Neural progenitor cell (in vitro differentiated cells): ENCODE measurements around the gene C6orf89. TPM values are rescaled to one million over a fixed set of nuclear protein-coding genes. Genes with fewer than 3 reads are reported as not detected.

Experiments
- DNase-seq: peaks from one replicate; pipeline ENCODE4 v3.0.0-alpha.2; 2016; ENCODE audit warnings: low spot score
- H2AFZ ChIP-seq: fragments of 200-600 bp; sonication (generic); replicated peaks from 2 replicates; pipeline ENCODE4 v1.6.1; 2016; ENCODE audit warnings: antibody characterized with exemption
- H3F3A ChIP-seq: fragments of 200-600 bp; sonication (generic); 2 replicates; pipeline ENCODE4 v1.6.1; 2016; ENCODE audit warnings: antibody characterized with exemption, low read depth
- H3K27ac ChIP-seq: fragments of 200-600 bp; sonication (generic); 2 replicates; pipeline ENCODE4 v1.5.1; 2016; ENCODE audit warnings: mild to moderate bottlenecking
- H3K27me3 ChIP-seq: fragments of 200-600 bp; sonication (generic); 2 replicates; pipeline ENCODE4 v1.6.1; 2016; ENCODE audit warnings: mild to moderate bottlenecking, moderate library complexity
- H3K36me3 ChIP-seq: fragments of 200-600 bp; sonication (generic); 2 replicates; pipeline ENCODE4 v1.5.1; 2016
- H3K4me1 ChIP-seq: fragments of 200-600 bp; sonication (generic); 2 replicates; pipeline ENCODE4 v1.6.1; 2016; ENCODE audit warnings: mixed run types
- H3K4me2 ChIP-seq: fragments of 200-600 bp; sonication (generic); 2 replicates; pipeline ENCODE4 v1.6.1; 2016
- H3K4me3 ChIP-seq: fragments of 200-600 bp; sonication (generic); 2 replicates; pipeline ENCODE4 v1.5.1; 2016
- H3K79me2 ChIP-seq: fragments of 200-600 bp; sonication (generic); 2 replicates; pipeline ENCODE4 v1.6.1; 2016; ENCODE audit warnings: low read depth
- H3K9ac ChIP-seq: fragments of 200-600 bp; sonication (generic); 2 replicates; pipeline ENCODE4 v1.6.1; 2016
- H3K9me3 ChIP-seq: fragments of 200-600 bp; sonication (generic); 2 replicates; pipeline ENCODE4 v1.5.1; 2016; ENCODE audit warnings: low read depth
- H4K20me1 ChIP-seq: fragments of 200-600 bp; sonication (generic); 2 replicates; pipeline ENCODE4 v1.6.1; 2016; ENCODE audit warnings: low read depth
- H3K27ac Mint-ChIP-seq: 3 replicates; pipeline ENCODE4 v1.8.0; 2021; ENCODE audit warnings: mixed read lengths
- H3K27me3 Mint-ChIP-seq: 2 replicates; pipeline ENCODE4 v1.8.0; 2022; ENCODE audit warnings: low read depth, mild to moderate bottlenecking, inconsistent platforms, moderate library complexity, mixed read lengths; ENCODE audit not compliant: insufficient read depth
- H3K36me3 Mint-ChIP-seq: 3 replicates; pipeline ENCODE4 v1.8.0; 2021; ENCODE audit warnings: mixed read lengths
- H3K4me1 Mint-ChIP-seq: 3 replicates; pipeline ENCODE4 v1.8.0; 2021; ENCODE audit warnings: mixed read lengths
- H3K4me3 Mint-ChIP-seq: 3 replicates; pipeline ENCODE4 v1.8.0; 2021; ENCODE audit warnings: mild to moderate bottlenecking, moderate library complexity, mixed read lengths
- H3K9me3 Mint-ChIP-seq: 3 replicates; pipeline ENCODE4 v1.8.0; 2020; ENCODE audit warnings: mixed read lengths
- EZH2 ChIP-seq: fragments of 200-600 bp; sonication (generic); IDR thresholded peaks from 2 replicates; pipeline ENCODE4 v1.6.1; 2017; ENCODE audit warnings: antibody characterized with exemption, mild to moderate bottlenecking, moderate library complexity
- EZH2phosphoT487 ChIP-seq: fragments of 200-600 bp; sonication (generic); IDR thresholded peaks from 2 replicates; pipeline ENCODE4 v1.6.1; 2017; ENCODE audit warnings: antibody characterized with exemption
- total RNA-seq: library from RNA; depleted of rRNA; stranded (reverse); fragments of >200 nt; gene quantifications from 2 replicates; pipeline ENCODE4 v1.2.3, GENCODE V29; 2015; ENCODE audit warnings: low replicate concordance
- TF ChIP-seq, protein P1 (sequence below): fragments of 200-600 bp; sonication (generic); IDR thresholded peaks from 2 replicates; pipeline ENCODE4 v1.5.1; 2017; ENCODE audit warnings: antibody characterized with exemption, mild to moderate bottlenecking

The C6orf89 gene
- total RNA-seq, 1 donor from 2014 or later, result 21.2 TPM

GRCh38 chr6:36934901-36935300, 49.1 kb downstream of the C6orf89 start:
- Histone ChIP-seq H3K27me3 (no peaks in the 10 kb centered on the region), H3K4me3 (no peak overlapping the region), H3K9ac (no peak overlapping the region), H3K4me2 (no peak overlapping the region), H3K36me3 (no peaks in the 10 kb centered on the region), H3K79me2 (no peaks in the 10 kb centered on the region), H3K4me1 (no peaks in the 10 kb centered on the region), H4K20me1 (no peaks in the 10 kb centered on the region), H3K27ac (no peak overlapping the region), H3K9me3 (no peaks in the 10 kb centered on the region), H3F3A (no peaks in the 10 kb centered on the region), H2AFZ (no peak overlapping the region)
- no peaks in the 10 kb centered on the region for H3K36me3 Mint-ChIP-seq
- no peaks in the 10 kb centered on the region for H3K4me1 Mint-ChIP-seq
- no peak overlapping the region for H3K27ac Mint-ChIP-seq
- peaks cover 4% of the 10 kb centered on the region for H3K27me3 Mint-ChIP-seq
- DNase-seq, result no peak
- H3K9me3 Mint-ChIP-seq, result peaks cover under 1% of the 10 kb centered on the region
- no peak for TF ChIP-seq EZH2
- TF ChIP-seq, protein P1, sequence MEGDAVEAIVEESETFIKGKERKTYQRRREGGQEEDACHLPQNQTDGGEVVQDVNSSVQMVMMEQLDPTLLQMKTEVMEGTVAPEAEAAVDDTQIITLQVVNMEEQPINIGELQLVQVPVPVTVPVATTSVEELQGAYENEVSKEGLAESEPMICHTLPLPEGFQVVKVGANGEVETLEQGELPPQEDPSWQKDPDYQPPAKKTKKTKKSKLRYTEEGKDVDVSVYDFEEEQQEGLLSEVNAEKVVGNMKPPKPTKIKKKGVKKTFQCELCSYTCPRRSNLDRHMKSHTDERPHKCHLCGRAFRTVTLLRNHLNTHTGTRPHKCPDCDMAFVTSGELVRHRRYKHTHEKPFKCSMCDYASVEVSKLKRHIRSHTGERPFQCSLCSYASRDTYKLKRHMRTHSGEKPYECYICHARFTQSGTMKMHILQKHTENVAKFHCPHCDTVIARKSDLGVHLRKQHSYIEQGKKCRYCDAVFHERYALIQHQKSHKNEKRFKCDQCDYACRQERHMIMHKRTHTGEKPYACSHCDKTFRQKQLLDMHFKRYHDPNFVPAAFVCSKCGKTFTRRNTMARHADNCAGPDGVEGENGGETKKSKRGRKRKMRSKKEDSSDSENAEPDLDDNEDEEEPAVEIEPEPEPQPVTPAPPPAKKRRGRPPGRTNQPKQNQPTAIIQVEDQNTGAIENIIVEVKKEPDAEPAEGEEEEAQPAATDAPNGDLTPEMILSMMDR, result no peak
- no peak for TF ChIP-seq EZH2phosphoT487
- H3K4me3 Mint-ChIP-seq, result no peak overlapping the region

DNA sequence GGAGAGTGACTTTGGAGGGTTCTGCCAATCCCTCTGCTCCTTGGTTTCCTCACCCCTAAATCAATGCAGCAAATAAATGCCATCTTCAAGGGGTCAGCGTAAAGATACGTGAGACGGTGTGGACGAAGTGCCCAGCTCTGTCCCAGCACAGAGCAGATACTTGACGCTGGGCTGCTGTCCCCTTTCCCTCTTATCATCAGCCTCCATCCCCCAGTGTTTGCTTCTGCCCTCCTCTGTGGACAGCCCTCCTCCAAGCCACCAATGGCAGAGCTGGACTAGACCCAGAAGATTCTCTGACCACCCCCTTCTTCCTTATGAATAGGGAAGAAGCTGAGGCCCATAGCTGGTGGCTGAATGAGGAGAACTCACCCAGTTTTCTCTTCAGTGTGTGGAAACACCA, 51.1 kb downstream of the C6orf89 start:
- Histone ChIP-seq H3K79me2 (no peaks in the 10 kb centered on the region), H3K9me3 (no peaks in the 10 kb centered on the region), H3K4me1 (no peaks in the 10 kb centered on the region), H3K36me3 (no peaks in the 10 kb centered on the region), H3K4me2 (no peak overlapping the region), H3K4me3 (no peak overlapping the region), H3K27me3 (no peaks in the 10 kb centered on the region), H3K27ac (no peak overlapping the region), H4K20me1 (no peaks in the 10 kb centered on the region), H3K9ac (no peak overlapping the region), H3F3A (no peaks in the 10 kb centered on the region), H2AFZ (no peak overlapping the region)
- Mint-ChIP-seq H3K4me1 (peaks cover 2% of the 10 kb centered on the region), H3K27ac (no peak overlapping the region), H3K27me3 (peaks cover 6% of the 10 kb centered on the region), H3K4me3 (no peak overlapping the region), H3K36me3 (peaks cover 2% of the 10 kb centered on the region), H3K9me3 (peaks cover 10% of the 10 kb centered on the region)
- TF ChIP-seq EZH2 (no peak), EZH2phosphoT487 (no peak)
- TF ChIP-seq, protein P1, result no peak
- DNase-seq, result no peak

- H3K9ac ChIP-seq, result no peak overlapping the region
- H2AFZ ChIP-seq, result no peak overlapping the region
- H3K36me3 Mint-ChIP-seq, result peaks cover 2% of the 10 kb centered on the region
- no peak overlapping the region for H3K27ac ChIP-seq
- H3K4me2 ChIP-seq, result no peak overlapping the region
- H3F3A ChIP-seq, result no peaks in the 10 kb centered on the region
- no peaks in the 10 kb centered on the region for H3K36me3 ChIP-seq
- H3K79me2 ChIP-seq, result no peaks in the 10 kb centered on the region
- no peak overlapping the region for H3K4me3 Mint-ChIP-seq
- no peaks in the 10 kb centered on the region for H4K20me1 ChIP-seq
- H3K27me3 ChIP-seq, result no peaks in the 10 kb centered on the region
- no peak overlapping the region for H3K27ac Mint-ChIP-seq
- H3K27me3 Mint-ChIP-seq, result peaks cover 7% of the 10 kb centered on the region
- H3K9me3 Mint-ChIP-seq, result peaks cover 13% of the 10 kb centered on the region
- TF ChIP-seq, protein P1, result no peak
- TF ChIP-seq EZH2 (no peak), EZH2phosphoT487 (no peak)
- H3K4me3 ChIP-seq, result no peak overlapping the region
- no peaks in the 10 kb centered on the region for H3K4me1 ChIP-seq
- DNase-seq, result no peak
- no peaks in the 10 kb centered on the region for H3K9me3 ChIP-seq
- H3K4me1 Mint-ChIP-seq, result peaks cover 2% of the 10 kb centered on the region
These were observed 52.1 kb downstream of the C6orf89 start for GRCh38 chr6:36937896-36938295.
